Jurkat, Clone E6-1 (cell line): ENCODE results near the gene CFAP52.

Experiments used
- DNase-seq: peaks from one replicate; pipeline ENCODE4 v3.0.0-alpha.2; 2011; ENCODE audit warnings: low read depth, low spot score
- H3K4me3 ChIP-seq: 2 replicates; pipeline ENCODE4 v1.5.1; 2011; ENCODE audit warnings: mild to moderate bottlenecking, low read length, control low read depth, moderate library complexity

Gene CFAP52

GRCh38 chr17:9677411-9677810, 101.0 kb downstream of the CFAP52 start:
- H3K4me3 ChIP-seq = no peak overlapping the region
- DNase-seq = no peak

GRCh38 chr17:9677896-9678295, 101.5 kb downstream of the CFAP52 start:
- H3K4me3 ChIP-seq = no peak overlapping the region
- DNase-seq = no peak

DNA sequence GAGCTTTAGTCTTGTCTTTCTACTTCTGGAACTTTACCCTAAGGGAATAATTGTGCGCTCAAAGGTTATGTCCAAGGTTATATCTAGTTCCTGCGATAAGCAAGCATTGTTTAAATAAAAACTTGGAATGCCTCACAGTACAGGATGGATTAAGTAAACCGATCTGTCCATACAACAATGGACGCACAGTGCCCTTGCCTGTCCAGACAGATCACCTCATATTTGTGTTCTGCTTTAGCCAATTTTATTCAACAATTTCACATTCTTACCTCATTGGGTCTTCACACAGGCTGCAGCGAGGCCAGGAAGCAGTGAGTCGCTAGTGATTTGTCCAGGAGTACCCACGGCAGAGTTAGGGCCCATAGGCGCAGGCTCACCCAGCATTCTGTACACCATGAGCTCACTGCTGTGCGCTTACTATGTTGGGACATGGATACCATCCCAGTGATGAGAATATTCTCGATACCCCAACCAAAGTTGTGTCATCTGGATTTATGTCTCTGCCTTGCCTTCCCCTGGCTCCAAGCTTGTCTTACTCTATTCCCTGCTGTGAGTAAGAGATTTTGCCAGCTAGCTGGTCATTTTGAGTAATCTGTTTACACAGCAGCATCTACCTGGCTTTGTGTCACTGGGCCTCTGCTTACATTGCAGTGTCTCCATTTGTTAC, 108.6 kb downstream of the CFAP52 start:
- no peak for DNase-seq

More for the DNA sequence above, 108.6 kb downstream of the CFAP52 start:
- H3K4me3 ChIP-seq = no peak overlapping the region
